ENCODE data around the gene USP6.
"Not testable (repeated sequence)": the region's sequence is repeated elsewhere in the genome, so short reads cannot be mapped to it uniquely, and the experiment has no call there.

USP6 gene

GRCh38 chr17:5183410-5183793, 67.6 kb downstream of the USP6 start:
- peaks cover 58% of the 10 kb centered on the region for H3K36me3 Mint-ChIP-seq
- H3K9me3 Mint-ChIP-seq (ENCODE audit: low read depth), result peaks cover 33% of the 10 kb centered on the region
- H3K27me3 Mint-ChIP-seq, result no peaks in the 10 kb centered on the region
- H3K4me3 Mint-ChIP-seq, result no peak overlapping the region
- H3K27ac Mint-ChIP-seq, result no peak overlapping the region
- H3K4me1 Mint-ChIP-seq (ENCODE audit: low read depth), result peaks cover 2% of the 10 kb centered on the region

- no peak overlapping the region for H3K27ac Mint-ChIP-seq
- H3K4me3 Mint-ChIP-seq, result no peak overlapping the region
- peaks cover 30% of the 10 kb centered on the region for H3K9me3 Mint-ChIP-seq (ENCODE audit: low read depth)
These were observed 68.5 kb downstream of the USP6 start for GRCh38 chr17:5184288-5184687.

GRCh38 chr17:5191541-5192417, 75.9 kb downstream of the USP6 start, which contains the start of gene ZNF594:
TSS of gene ZNF594 (minus strand) at chr17:5191868. CDS start at chr17:5184256, 7,612 bp downstream.
- H3K36me3 Mint-ChIP-seq, result peaks cover 16% of the 10 kb centered on the region
- H3K9me3 Mint-ChIP-seq (ENCODE audit: low read depth), result peaks cover 6% of the 10 kb centered on the region
- H3K4me1 Mint-ChIP-seq (ENCODE audit: low read depth), result peaks cover 26% of the 10 kb centered on the region
- no peaks in the 10 kb centered on the region for H3K27me3 Mint-ChIP-seq
- peak within 1 kb of the TSS; percentile 87 for H3K27ac Mint-ChIP-seq
- H3K4me3 Mint-ChIP-seq, result peak within 1 kb of the TSS; percentile 94

More at GRCh38 chr17:5184288-5184687, 68.5 kb downstream of the USP6 start:
- Mint-ChIP-seq H3K4me1 (ENCODE audit: low read depth) (peaks cover 2% of the 10 kb centered on the region), H3K27me3 (no peaks in the 10 kb centered on the region), H3K36me3 (peaks cover 55% of the 10 kb centered on the region)

DNA sequence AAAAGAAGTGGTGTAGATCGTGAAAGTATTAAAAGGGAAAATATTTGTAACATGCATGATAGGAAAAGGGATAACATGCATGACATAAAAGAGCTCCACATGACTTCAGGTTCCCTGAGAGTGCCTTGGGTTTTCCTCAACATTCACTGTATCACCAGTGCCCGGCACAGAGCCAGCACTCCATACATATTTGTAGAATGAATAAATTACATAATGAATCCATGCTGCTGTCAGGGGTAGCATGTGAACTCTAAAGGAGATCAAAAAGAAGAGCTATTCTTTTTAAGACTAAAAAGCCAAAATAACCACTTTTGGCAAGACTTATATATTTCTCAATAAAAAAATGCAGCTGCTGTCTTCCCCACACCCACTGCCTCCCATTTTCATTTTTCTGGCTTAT, 78.5 kb downstream of the USP6 start:
- Mint-ChIP-seq H3K4me3 (no peak overlapping the region), H3K27me3 (no peaks in the 10 kb centered on the region), H3K4me1 (ENCODE audit: low read depth) (peaks cover 36% of the 10 kb centered on the region), H3K36me3 (peaks cover 4% of the 10 kb centered on the region), H3K9me3 (ENCODE audit: low read depth) (no peaks in the 10 kb centered on the region), H3K27ac (no peak overlapping the region)

- no peaks in the 10 kb centered on the region for H3K27me3 Mint-ChIP-seq
- peaks cover 14% of the 10 kb centered on the region for H3K4me1 Mint-ChIP-seq (ENCODE audit: low read depth)
- no peaks in the 10 kb centered on the region for H3K9me3 Mint-ChIP-seq (ENCODE audit: low read depth)
- H3K36me3 Mint-ChIP-seq, result peaks cover 2% of the 10 kb centered on the region
- peak overlapping the region; percentile 28 for H3K27ac Mint-ChIP-seq
- no peak overlapping the region for H3K4me3 Mint-ChIP-seq
These were observed 82.6 kb downstream of the USP6 start for GRCh38 chr17:5198472-5198871.

DNA sequence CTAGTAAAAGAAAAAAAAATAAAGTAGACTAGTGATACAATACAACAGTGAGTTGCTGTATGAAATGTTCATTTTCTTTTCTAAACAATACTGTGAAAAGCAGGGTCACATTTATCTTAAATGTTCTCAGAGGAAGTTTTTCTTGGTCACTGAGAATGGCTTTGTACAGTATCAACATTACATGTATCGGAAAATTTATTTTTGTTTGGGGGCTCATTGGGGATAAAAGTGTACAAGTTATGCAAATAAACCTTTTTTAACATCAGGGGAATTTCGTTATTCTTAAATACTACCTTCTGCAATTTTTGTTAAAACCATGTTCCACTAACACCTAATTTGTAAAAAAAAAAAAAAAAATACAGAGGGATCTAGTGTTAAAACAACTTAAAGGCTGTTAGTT, 84.5 kb downstream of the USP6 start:
- Mint-ChIP-seq H3K36me3 (peaks cover 8% of the 10 kb centered on the region), H3K9me3 (ENCODE audit: low read depth) (no peaks in the 10 kb centered on the region), H3K27ac (no peak overlapping the region), H3K27me3 (no peaks in the 10 kb centered on the region), H3K4me3 (no peak overlapping the region), H3K4me1 (ENCODE audit: low read depth) (peaks cover 17% of the 10 kb centered on the region)

GRCh38 chr17:5201011-5201410, 85.2 kb downstream of the USP6 start:
- H3K4me1 Mint-ChIP-seq (ENCODE audit: low read depth), result peaks cover 17% of the 10 kb centered on the region

GRCh38 chr17:5203178-5203907, 87.5 kb downstream of the USP6 start:
- no peaks in the 10 kb centered on the region for H3K9me3 Mint-ChIP-seq (ENCODE audit: low read depth)
- H3K4me1 Mint-ChIP-seq (ENCODE audit: low read depth), result peaks cover 10% of the 10 kb centered on the region
- peaks cover 11% of the 10 kb centered on the region for H3K36me3 Mint-ChIP-seq
- H3K27ac Mint-ChIP-seq, result no peak overlapping the region
- no peak overlapping the region for H3K4me3 Mint-ChIP-seq
- no peaks in the 10 kb centered on the region for H3K27me3 Mint-ChIP-seq

More at GRCh38 chr17:5201011-5201410, 85.2 kb downstream of the USP6 start:
- no peak overlapping the region for H3K4me3 Mint-ChIP-seq
- H3K36me3 Mint-ChIP-seq, result peaks cover 8% of the 10 kb centered on the region
- no peaks in the 10 kb centered on the region for H3K27me3 Mint-ChIP-seq
- no peak overlapping the region for H3K27ac Mint-ChIP-seq
- no peaks in the 10 kb centered on the region for H3K9me3 Mint-ChIP-seq (ENCODE audit: low read depth)

DNA sequence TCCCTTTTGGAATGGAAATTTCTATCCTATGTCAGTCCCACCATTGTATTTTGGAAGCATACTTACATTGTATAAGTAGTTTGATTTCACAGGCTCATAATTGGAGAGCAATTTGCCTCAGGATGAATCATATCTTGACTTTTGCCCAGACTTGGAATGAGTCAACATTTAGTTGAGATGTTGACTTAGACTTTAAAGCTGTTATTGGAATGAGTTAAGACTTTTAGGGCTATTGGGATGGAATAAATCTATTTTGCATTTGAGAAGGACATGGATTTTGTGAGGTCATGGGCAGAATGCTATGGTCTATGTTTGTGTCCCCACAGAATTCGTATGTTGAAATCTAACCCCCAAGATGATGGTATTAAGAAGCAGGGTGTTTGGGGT, 88.1 kb downstream of the USP6 start:
- Mint-ChIP-seq H3K9me3 (ENCODE audit: low read depth) (no peaks in the 10 kb centered on the region), H3K27me3 (no peaks in the 10 kb centered on the region), H3K4me1 (ENCODE audit: low read depth) (peaks cover 6% of the 10 kb centered on the region), H3K27ac (no peak overlapping the region), H3K36me3 (peaks cover 14% of the 10 kb centered on the region), H3K4me3 (no peak overlapping the region)

GRCh38 chr17:5209396-5209795, 93.6 kb downstream of the USP6 start:
- Mint-ChIP-seq H3K36me3 (peaks cover 6% of the 10 kb centered on the region), H3K27me3 (no peaks in the 10 kb centered on the region), H3K27ac (no peak overlapping the region), H3K9me3 (ENCODE audit: low read depth) (no peaks in the 10 kb centered on the region), H3K4me3 (no peak overlapping the region), H3K4me1 (ENCODE audit: low read depth) (peaks cover 21% of the 10 kb centered on the region)

DNA sequence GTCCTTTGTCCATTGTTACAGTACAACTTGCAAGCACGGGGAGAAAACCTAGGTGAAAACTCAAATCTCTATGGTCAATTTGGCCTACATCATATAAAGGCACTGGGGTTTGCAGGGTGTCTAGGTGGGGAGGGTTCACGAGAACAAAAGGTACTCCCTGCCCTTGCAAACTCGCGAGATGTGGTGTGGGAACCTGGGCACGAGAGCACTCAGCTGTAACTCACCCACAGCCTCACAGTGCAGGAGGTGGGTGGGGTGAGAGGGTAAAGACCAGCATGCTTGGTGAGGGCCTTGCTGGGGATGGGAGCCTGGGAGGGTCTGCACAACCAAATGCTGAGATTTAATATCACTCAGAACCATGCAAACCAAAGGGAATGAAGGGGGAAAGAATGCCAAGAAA, 94.3 kb downstream of the USP6 start:
- Mint-ChIP-seq H3K36me3 (peaks cover 6% of the 10 kb centered on the region), H3K9me3 (ENCODE audit: low read depth) (no peaks in the 10 kb centered on the region), H3K4me1 (ENCODE audit: low read depth) (peaks cover 21% of the 10 kb centered on the region)

DNA sequence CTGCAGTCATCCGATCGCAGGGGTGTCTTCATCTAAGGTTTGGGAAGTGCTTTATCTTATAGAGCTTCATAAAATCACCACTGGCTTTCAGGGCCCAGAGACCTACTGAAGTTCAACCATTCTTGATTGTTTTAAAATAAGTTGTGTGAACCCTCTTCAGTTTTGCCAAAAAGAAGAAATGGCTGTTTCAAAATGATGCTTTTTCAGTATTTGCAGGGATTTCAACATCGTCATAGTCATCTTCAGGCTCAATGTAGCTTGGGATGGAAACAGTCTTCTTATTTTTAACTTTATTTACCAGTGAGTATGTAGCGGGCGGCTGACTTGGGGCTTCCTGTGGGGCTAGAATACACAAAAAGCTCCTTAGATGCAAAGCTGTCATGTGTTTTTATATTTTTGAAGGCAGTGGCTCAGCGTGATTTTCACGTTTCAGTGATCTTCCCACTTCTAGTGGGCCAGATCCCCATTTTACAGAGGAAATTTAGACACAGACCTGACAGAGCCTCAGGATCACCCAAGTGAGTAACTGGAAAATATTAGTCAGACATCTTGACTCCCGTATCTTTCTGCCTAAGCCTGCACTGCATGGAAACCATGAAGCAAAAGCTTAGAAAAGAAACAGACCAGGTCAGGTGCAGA, 94.9 kb downstream of the USP6 start:
- H3K4me3 Mint-ChIP-seq, result peak overlapping the region; percentile 38
- no peaks in the 10 kb centered on the region for H3K27me3 Mint-ChIP-seq
- no peaks in the 10 kb centered on the region for H3K9me3 Mint-ChIP-seq (ENCODE audit: low read depth)
- peaks cover 6% of the 10 kb centered on the region for H3K36me3 Mint-ChIP-seq
- H3K27ac Mint-ChIP-seq, result peak overlapping the region; percentile 59
- H3K4me1 Mint-ChIP-seq (ENCODE audit: low read depth), result peaks cover 21% of the 10 kb centered on the region

More for the DNA sequence above, 94.3 kb downstream of the USP6 start:
- Mint-ChIP-seq H3K27me3 (no peaks in the 10 kb centered on the region), H3K4me3 (no peak overlapping the region), H3K27ac (no peak overlapping the region)

DNA sequence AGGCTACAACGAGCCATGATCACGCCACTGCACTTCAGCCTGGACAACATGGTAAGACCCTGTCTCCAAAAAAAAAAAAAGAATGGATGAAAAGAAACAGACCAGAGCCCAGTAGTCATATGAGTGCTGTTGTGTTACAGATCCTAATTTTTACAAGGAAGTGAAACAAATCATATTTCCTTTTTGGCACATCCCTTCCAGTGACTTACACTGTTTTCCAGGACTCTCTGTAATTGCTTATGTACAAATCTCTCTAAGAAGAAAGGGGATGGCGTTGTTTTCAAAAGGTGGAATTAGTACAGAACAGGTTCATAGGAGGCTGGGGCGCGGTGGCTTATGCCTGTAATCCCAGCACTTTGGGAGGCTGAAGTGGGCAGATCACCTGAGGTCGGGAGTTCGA, 95.6 kb downstream of the USP6 start:
- peak overlapping the region; percentile 59 for H3K27ac Mint-ChIP-seq
- H3K4me1 Mint-ChIP-seq (ENCODE audit: low read depth), result peaks cover 21% of the 10 kb centered on the region
- no peak overlapping the region for H3K4me3 Mint-ChIP-seq
- H3K9me3 Mint-ChIP-seq (ENCODE audit: low read depth), result no peaks in the 10 kb centered on the region
- peaks cover 6% of the 10 kb centered on the region for H3K36me3 Mint-ChIP-seq
- no peaks in the 10 kb centered on the region for H3K27me3 Mint-ChIP-seq

DNA sequence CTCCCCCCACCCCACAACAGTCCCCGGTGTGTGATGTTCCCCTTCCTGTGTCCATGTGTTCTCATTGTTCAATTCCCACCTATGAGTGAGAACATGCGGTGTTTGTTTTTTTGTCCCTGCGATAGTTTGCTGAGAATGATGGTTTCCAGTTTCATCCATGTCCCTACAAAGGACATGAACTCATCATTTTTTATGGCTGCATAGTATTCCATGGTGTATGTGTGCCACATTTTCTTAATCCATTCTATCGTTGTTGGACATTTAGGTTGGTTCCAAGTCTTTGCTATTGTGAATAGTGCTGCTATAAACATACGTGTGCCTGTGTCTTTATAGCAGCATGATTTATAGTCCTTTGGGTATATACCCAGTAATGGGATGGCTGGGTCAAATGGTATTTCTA, 101.7 kb downstream of the USP6 start:
- H3K27me3 Mint-ChIP-seq; H3K4me3 Mint-ChIP-seq; H3K36me3 Mint-ChIP-seq; H3K27ac Mint-ChIP-seq; H3K9me3 Mint-ChIP-seq (ENCODE audit: low read depth): not testable (repeated sequence)
- H3K4me1 Mint-ChIP-seq (ENCODE audit: low read depth), result peaks cover 14% of the 10 kb centered on the region

DNA sequence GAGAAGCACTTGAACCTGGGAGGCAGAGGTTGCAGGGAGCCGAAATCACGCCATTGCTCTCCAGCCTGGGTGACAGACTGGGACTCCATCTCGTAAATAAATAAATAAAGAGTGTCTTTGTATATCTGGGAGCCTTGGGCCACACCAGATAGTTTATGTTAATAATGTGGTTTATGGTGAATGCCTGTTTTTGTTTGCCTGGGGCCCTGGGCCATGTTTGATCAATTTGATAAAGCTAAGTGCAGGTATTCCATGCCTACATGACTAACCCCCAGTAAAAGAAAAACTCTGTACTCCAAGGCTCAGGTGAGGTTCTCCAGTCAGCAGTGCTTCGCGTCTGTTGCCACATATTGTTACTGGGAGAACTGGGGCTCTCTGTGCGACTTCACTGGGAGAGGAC, 103.7 kb downstream of the USP6 start:
- H3K4me3 Mint-ChIP-seq, result no peak overlapping the region
- H3K9me3 Mint-ChIP-seq (ENCODE audit: low read depth), result no peaks in the 10 kb centered on the region
- no peaks in the 10 kb centered on the region for H3K27me3 Mint-ChIP-seq
- peaks cover 17% of the 10 kb centered on the region for H3K4me1 Mint-ChIP-seq (ENCODE audit: low read depth)
- H3K36me3 Mint-ChIP-seq, result no peaks in the 10 kb centered on the region
- peak overlapping the region; percentile 29 for H3K27ac Mint-ChIP-seq
